Right hindlimb (tissue), 1 donor: ENCODE measurements around the gene KIF26B.
"Not testable (repeated sequence)": the region's sequence is repeated elsewhere in the genome, so short reads cannot be mapped to it uniquely, and the experiment has no call there.

Source experiments
- DNase-seq: peaks from one replicate; pipeline ENCODE4 v3.0.0-alpha.2; 2018

KIF26B gene

GRCh38 chr1:245330951-245331350 lies 176.2 kb downstream of the KIF26B start:
- DNase-seq, result no peak

GRCh38 chr1:245332085-245332484 lies 177.3 kb downstream of the KIF26B start:
- DNase-seq, result no peak

GRCh38 chr1:245332513-245332912 lies 177.7 kb downstream of the KIF26B start:
- no peak for DNase-seq

GRCh38 chr1:245334235-245334634 lies 179.4 kb downstream of the KIF26B start:
- no peak for DNase-seq

GRCh38 chr1:245334827-245335490 lies 180.2 kb downstream of the KIF26B start:
- no peak for DNase-seq

GRCh38 chr1:245335684-245336083 lies 180.9 kb downstream of the KIF26B start:
- DNase-seq, result not testable (repeated sequence)

GRCh38 chr1:245336149-245336983 lies 181.6 kb downstream of the KIF26B start:
- no peak for DNase-seq

- DNase-seq, result not testable (repeated sequence)
Observed at GRCh38 chr1:245336984-245337355, 182.2 kb downstream of the KIF26B start.

- no peak for DNase-seq
Observed at GRCh38 chr1:245337829-245338484, 183.2 kb downstream of the KIF26B start.

- DNase-seq, result no peak
Observed at GRCh38 chr1:245338485-245338877, 183.7 kb downstream of the KIF26B start.

GRCh38 chr1:245341743-245342142 lies 187.0 kb downstream of the KIF26B start:
- no peak for DNase-seq

GRCh38 chr1:245345191-245345884 lies 190.6 kb downstream of the KIF26B start:
- DNase-seq, result no peak

GRCh38 chr1:245348626-245349025 lies 193.8 kb downstream of the KIF26B start:
- DNase-seq, result no peak

- no peak for DNase-seq
Observed at GRCh38 chr1:245353411-245353810, 198.6 kb downstream of the KIF26B start.

GRCh38 chr1:245353915-245354775 lies 199.4 kb downstream of the KIF26B start:
- DNase-seq, result no peak

- not testable (repeated sequence) for DNase-seq
Observed at GRCh38 chr1:245355851-245356630, 201.3 kb downstream of the KIF26B start.

GRCh38 chr1:245356891-245357585 lies 202.3 kb downstream of the KIF26B start:
- no peak for DNase-seq

- DNase-seq, result not testable (repeated sequence)
Observed at GRCh38 chr1:245359101-245359680, 204.4 kb downstream of the KIF26B start.

GRCh38 chr1:245361065-245361464 lies 206.3 kb downstream of the KIF26B start:
- no peak for DNase-seq

- no peak for DNase-seq
Observed at GRCh38 chr1:245361951-245362350, 207.2 kb downstream of the KIF26B start.
